IMR-90 (cell line): ENCODE results near the gene NEO1. TPM values are rescaled to one million over a fixed set of nuclear protein-coding genes. Genes with fewer than 3 reads are reported as not detected.

Experiments used
- ATAC-seq: fragments of 200-7000 bp; cut with Tn5 transposase; 2 replicates; pipeline ENCODE4 v1.9.1; 2020; ENCODE audit warnings: low read depth, mild to moderate bottlenecking, moderate library complexity
- BruUV-seq: library from RNA; stranded (reverse); fragments of 400-500 nt; replicated peaks from 2 replicates; lab custom pipeline; 2021; lab: Mats Ljungman, UMichigan
- CTCF ChIA-PET: fragments of 300-600 bp; formaldehyde crosslinking; extraction: SDS; loops from one replicate; lab custom pipeline; 2021; ENCODE audit warnings: antibody characterized with exemption; lab: Yijun Ruan, JAX
- POLR2A ChIA-PET: fragments of 300-600 bp; sonication (Branson Sonifier 250); formaldehyde crosslinking; loops from one replicate; lab custom pipeline; 2022; ENCODE audit warnings: antibody characterized with exemption; ENCODE audit not compliant: unreplicated experiment; lab: Charles Lee
- DNase-seq: peaks from one replicate; pipeline ENCODE4 v3.0.0; 2013
- H2AFZ ChIP-seq: replicated peaks from 2 replicates; pipeline ENCODE3; 2013; ENCODE audit warnings: low read length, mild to moderate bottlenecking; ENCODE audit not compliant: poor library complexity
- H2AK5ac ChIP-seq: 2 replicates; pipeline ENCODE4 v1.6.1; 2013; ENCODE audit warnings: low read depth, low read length, inconsistent platforms
- H2AK9ac ChIP-seq: replicated peaks from 2 replicates; pipeline ENCODE3; 2013; ENCODE audit warnings: mild to moderate bottlenecking, low read depth, low read length, moderate library complexity; ENCODE audit not compliant: poor library complexity
- H2BK120ac ChIP-seq: 2 replicates; pipeline ENCODE4 v1.6.1; 2013; ENCODE audit warnings: low read depth, low read length, inconsistent platforms
- H2BK15ac ChIP-seq: 3 replicates; pipeline ENCODE4 v1.6.1; 2013; ENCODE audit warnings: low read depth, low read length, inconsistent platforms
- H2BK20ac ChIP-seq: 2 replicates; pipeline ENCODE4 v1.6.1; 2013; ENCODE audit warnings: low read depth, mild to moderate bottlenecking, inconsistent platforms, low read length, moderate library complexity
- H2BK5ac ChIP-seq: 2 replicates; pipeline ENCODE4 v1.6.1; 2013; ENCODE audit warnings: mild to moderate bottlenecking, low read depth, low read length, inconsistent platforms; ENCODE audit not compliant: poor library complexity, severe bottlenecking
- H3K14ac ChIP-seq: replicated peaks from 2 replicates; pipeline ENCODE4 v1.6.1; 2013; ENCODE audit warnings: low read depth, low read length, inconsistent platforms
- H3K18ac ChIP-seq: 2 replicates; pipeline ENCODE4 v1.6.1; 2013; ENCODE audit warnings: low read depth, low read length, control low read depth
- H3K23ac ChIP-seq: 2 replicates; pipeline ENCODE4 v1.6.1; 2013; ENCODE audit warnings: low read depth, low read length, inconsistent platforms
- H3K27ac ChIP-seq: 2 replicates; pipeline ENCODE4 v1.5.1; 2013; ENCODE audit warnings: mild to moderate bottlenecking, control low read depth, low read length; ENCODE audit not compliant: insufficient read depth
- H3K27me3 ChIP-seq: 2 replicates; pipeline ENCODE4 v1.6.1; 2013; ENCODE audit warnings: low read length; ENCODE audit not compliant: control insufficient read depth, insufficient read depth
- H3K36me3 ChIP-seq: 2 replicates; pipeline ENCODE4 v1.6.1; 2013; ENCODE audit warnings: low read length, mixed read lengths; ENCODE audit not compliant: control insufficient read depth, insufficient read depth
- H3K4ac ChIP-seq: 2 replicates; pipeline ENCODE4 v1.6.1; 2013; ENCODE audit warnings: low read depth, low read length, inconsistent platforms
- H3K4me1 ChIP-seq: 2 replicates; pipeline ENCODE4 v1.6.1; 2013; ENCODE audit warnings: low read length, mixed read lengths; ENCODE audit not compliant: control insufficient read depth, insufficient read depth
- H3K4me2 ChIP-seq: 2 replicates; pipeline ENCODE4 v1.6.1; 2013; ENCODE audit warnings: low read depth, mild to moderate bottlenecking, control low read depth, low read length, moderate library complexity
- H3K4me3 ChIP-seq: 2 replicates; pipeline ENCODE4 v1.5.1; 2013; ENCODE audit warnings: low read depth, mild to moderate bottlenecking, control low read depth, low read length, moderate library complexity; ENCODE audit not compliant: insufficient read depth
- H3K56ac ChIP-seq: 2 replicates; pipeline ENCODE4 v1.6.1; 2013; ENCODE audit warnings: low read length, inconsistent platforms; ENCODE audit not compliant: insufficient read depth; ENCODE audit errors: extremely low read depth
- H3K79me1 ChIP-seq, 2 experiments: 2 replicates each; pipeline ENCODE4 v1.6.1; 2013; ENCODE audit warnings: low read length in 2 of 2, inconsistent platforms in 1 of 2, low read depth in 1 of 2
- H3K9ac ChIP-seq: 2 replicates; pipeline ENCODE4 v1.6.1; 2013; ENCODE audit warnings: low read depth, low read length, control low read depth
- H3K9me1 ChIP-seq: 2 replicates; pipeline ENCODE4 v1.6.1; 2013; ENCODE audit warnings: low read length, inconsistent platforms; ENCODE audit not compliant: insufficient read depth
- H3K9me3 ChIP-seq: 2 replicates; pipeline ENCODE4 v1.6.1; 2013; ENCODE audit warnings: low read length; ENCODE audit not compliant: control insufficient read depth, insufficient read depth
- H4K20me1 ChIP-seq: 2 replicates; pipeline ENCODE4 v1.6.1; 2013; ENCODE audit warnings: low read length, inconsistent platforms; ENCODE audit not compliant: insufficient read depth
- H4K5ac ChIP-seq: 2 replicates; pipeline ENCODE4 v1.6.1; 2013; ENCODE audit warnings: mild to moderate bottlenecking, low read depth, low read length, control low read depth
- H4K8ac ChIP-seq, 2 experiments: 2 replicates each; pipeline ENCODE4 v1.6.1; 2013; ENCODE audit warnings: low read depth in 2 of 2, low read length in 2 of 2, control low read depth in 1 of 2, inconsistent platforms in 1 of 2
- H4K91ac ChIP-seq: 2 replicates; pipeline ENCODE4 v1.6.1; 2013; ENCODE audit warnings: low read depth, low read length, inconsistent platforms; ENCODE audit not compliant: insufficient read depth
- CHD1 ChIP-seq: IDR thresholded peaks from 2 replicates; pipeline ENCODE4 v1.6.1; 2012; ENCODE audit warnings: low read depth, low read length, improper control_type of control experiment
- MXI1 ChIP-seq: IDR thresholded peaks from 2 replicates; pipeline ENCODE4 v1.6.1; 2012; ENCODE audit warnings: low read depth, mild to moderate bottlenecking, low read length, moderate library complexity, borderline replicate concordance
- NFE2L2 ChIP-seq: fragments of 150-350 bp; IDR thresholded peaks from 2 replicates; pipeline ENCODE4 v1.6.1; 2016; ENCODE audit warnings: low read depth, mild to moderate bottlenecking, low read length
- POLR2A ChIP-seq: IDR thresholded peaks from 2 replicates; pipeline ENCODE4 v1.6.1; 2012; ENCODE audit warnings: mild to moderate bottlenecking, low read depth, low read length
- RAD21 ChIP-seq: IDR thresholded peaks from 2 replicates; pipeline ENCODE4 v1.6.1; 2012; ENCODE audit warnings: low read length, improper control_type of control experiment
- SMC3 ChIP-seq: fragments of 150-350 bp; IDR thresholded peaks from 2 replicates; pipeline ENCODE4 v1.6.1; 2016; ENCODE audit warnings: low read depth, mild to moderate bottlenecking, antibody characterized with exemption, low read length, moderate library complexity
- WGBS, 2 experiments: methylation state at CpG; one replicate each; pipeline versions ENCODE4 v1.1.5 to v1.1.7; 2013; ENCODE audit warnings: missing lambda C conversion rate in 2 of 2; ENCODE audit not compliant: insufficient read length in 1 of 2; ENCODE audit errors: extremely low coverage in 2 of 2; 5-methylcytosine and 5-hydroxymethylcytosine counted together
- dilution Hi-C: fragments of 300-500 bp; cut with HindIII; formaldehyde crosslinking; loops from one replicate; pipeline ENCODE4 v1.14.3; 2018; ENCODE audit warnings: low sequenced_read_pairs; ENCODE audit not compliant: unreplicated experiment
- in situ Hi-C: fragments of 300-500 bp; cut with MboI; formaldehyde crosslinking; loops from 3 replicates; pipeline ENCODE4 v1.14.3; 2019; ENCODE audit warnings: low sequenced_read_pairs, inconsistent platforms, mixed read lengths
- intact Hi-C: fragments of 100-400 bp; cut with micrococcal nuclease; formaldehyde crosslinking; loops from 2 replicates; pipeline ENCODE4 v1.10.0; 2022
- polyA plus RNA-seq, 3 experiments: library from polyadenylated mRNA; depleted of rRNA; stranded (reverse); fragments of >200 nt; gene quantifications; 2 replicates each; pipeline ENCODE4 v1.2.3, GENCODE V29; 2012; ENCODE audit warnings: low replicate concordance in 1 of 3
- total RNA-seq: library from RNA; depleted of rRNA; stranded (reverse); fragments of >200 nt; gene quantifications from 2 replicates; pipeline ENCODE4 v1.2.3, GENCODE V29; 2012

NEO1 gene
- total and polyA plus RNA-seq, 2 of the 4 experiments (the other 2 are of a cell fraction) = 16.3 to 18.5 TPM

DNA sequence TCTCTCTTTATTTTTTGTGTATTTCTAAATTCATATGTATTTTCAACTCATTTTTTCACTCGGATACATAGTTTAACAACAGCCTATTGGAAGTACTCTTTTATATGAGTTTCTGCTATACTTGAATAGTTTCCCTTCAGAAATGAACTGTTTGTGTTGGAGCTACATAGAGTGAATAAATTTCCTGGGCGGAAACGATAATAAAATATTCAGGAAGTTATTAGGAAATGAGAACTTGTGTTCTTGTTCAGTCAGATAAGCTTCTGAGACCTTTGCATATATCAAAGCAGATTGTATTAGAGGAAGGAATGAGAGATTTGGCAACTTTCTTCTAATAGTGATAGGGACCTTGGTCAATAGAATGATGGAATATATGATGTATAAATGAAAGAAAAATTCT lies 27.3 kb downstream of the NEO1 start:
- Histone ChIP-seq H4K20me1 (peaks cover 5% of the 10 kb centered on the region; the same call in 1 of the 2 replicates), H2AFZ (no peak overlapping the region), H3K79me1 (peaks cover 9 to 32% of the 10 kb centered on the region in 2 experiments), H2BK20ac (no peak overlapping the region), H4K5ac (no peak overlapping the region), H3K4ac (no peak overlapping the region), H3K4me2 (no peak overlapping the region), H3K27me3 (no peaks in the 10 kb centered on the region), H2AK9ac (no peak overlapping the region), H2AK5ac (no peak overlapping the region), H2BK120ac (no peak overlapping the region), H3K56ac (no peak overlapping the region), H3K4me1 (peaks cover 7% of the 10 kb centered on the region), H3K27ac (no peak overlapping the region), H4K91ac (no peak overlapping the region), H3K36me3 (no peaks in the 10 kb centered on the region), H3K18ac (no peak overlapping the region), H2BK5ac (no peak overlapping the region), H3K23ac (no peak overlapping the region), H4K8ac (no peak overlapping the region), H3K9me3 (no peaks in the 10 kb centered on the region), H3K14ac (no peak overlapping the region), H2BK15ac (no peak overlapping the region), H3K9me1 (peaks cover 4% of the 10 kb centered on the region; the same call in 1 of the 2 replicates), H3K4me3 (no peak overlapping the region), H3K9ac (no peak overlapping the region)
- intact Hi-C loops (loop anchor here (10.0 kb wide), 1 partner anchor 175 kb away; no protein-coding TSS in a partner anchor), dilution Hi-C loops (no loop called here), in situ Hi-C loops (no loop called here)
- ChIA-PET CTCF (interaction anchor here (0.7 kb wide), 1 partner anchor 614 kb away, joined by 3 read pairs; no protein-coding TSS in a partner anchor), POLR2A (interaction anchor here (0.5 kb wide), 1 partner anchor 245 kb away, joined by 15 read pairs; no protein-coding TSS in a partner anchor)
- WGBS, 2 experiments = 80% methylated on average over 2 of the region's 3 CpGs; no CpG with 5 or more reads in 1 of the 2 experiments
- ATAC-seq (no peak), DNase-seq (no peak)
- no peak for TF ChIP-seq MXI1
- TF ChIP-seq CHD1 = no peak
- no peak for TF ChIP-seq NFE2L2
- no peak for TF ChIP-seq SMC3
- TF ChIP-seq POLR2A = no peak
- no peak for TF ChIP-seq RAD21
- BruUV-seq = no TSS peak
